GM18868 (cell line): ENCODE data around the gene LHX3.

ENCODE experiments used
- ATAC-seq: cut with Tn5 transposase; IDR thresholded peaks from one replicate; pipeline ENCODE4 v1.9.1; 2021; ENCODE audit warnings: mild to moderate bottlenecking, moderate library complexity; ENCODE audit not compliant: unreplicated experiment

LHX3 gene

DNA sequence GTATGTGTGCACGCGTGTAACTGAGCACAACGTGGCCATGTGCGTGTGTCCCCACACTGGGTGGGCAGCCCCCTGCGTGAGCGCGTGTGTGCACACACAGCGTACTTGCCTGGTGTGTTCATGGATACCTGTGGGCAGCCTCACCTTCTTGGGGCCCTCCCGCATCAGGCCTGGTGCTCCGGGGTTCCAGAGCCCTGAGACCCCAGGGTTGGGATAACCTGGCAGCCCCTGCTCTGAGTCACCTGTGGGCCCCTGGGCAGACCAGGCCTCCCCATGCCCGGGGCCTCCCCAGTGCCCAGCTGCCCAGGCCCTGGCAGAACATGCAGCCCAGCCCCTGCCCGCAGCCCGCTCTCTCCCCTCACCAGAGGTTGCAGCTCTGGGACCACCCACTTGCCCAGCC lies 25.2 kb downstream of the LHX3 start:
- ATAC-seq: no peak

GRCh38 chr9:136179101-136179616 lies 25.8 kb downstream of the LHX3 start:
- ATAC-seq: no peak

- ATAC-seq: no peak
These were observed 26.2 kb downstream of the LHX3 start for GRCh38 chr9:136178773-136179075.

DNA sequence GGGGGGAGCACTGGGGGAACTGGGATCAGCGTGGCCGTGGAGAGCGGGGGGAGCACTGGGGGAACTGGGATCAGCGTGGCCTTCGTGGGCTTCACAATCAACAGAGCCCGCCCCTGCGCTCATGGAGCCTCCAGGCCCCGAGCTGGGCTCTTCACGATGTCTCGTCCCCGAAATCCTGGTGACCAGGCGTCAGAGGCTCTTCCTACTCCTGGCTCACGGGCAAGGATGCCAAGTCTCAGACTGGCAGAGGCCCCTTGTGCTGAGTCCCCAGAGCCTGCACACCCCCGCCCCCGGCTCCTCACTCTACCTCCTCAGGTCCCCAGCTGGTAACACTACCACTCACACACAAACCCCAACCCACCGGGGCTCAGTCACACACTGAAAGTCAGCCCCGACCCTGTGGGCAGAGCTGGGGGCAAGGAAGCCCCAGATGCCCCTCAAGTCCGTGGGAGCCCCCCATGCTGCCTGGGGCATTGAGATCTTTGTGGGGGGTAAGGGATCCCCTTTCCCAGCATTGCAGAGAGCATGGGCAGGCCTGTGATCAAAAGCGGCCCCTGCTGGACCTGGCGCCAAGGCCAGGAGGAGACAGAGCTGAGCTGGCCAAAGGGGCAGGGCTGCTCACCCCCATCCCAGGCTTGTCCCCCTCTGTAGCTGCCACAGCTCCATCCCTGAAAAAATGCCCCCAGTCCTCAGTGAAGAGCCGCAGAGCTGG lies 26.7 kb downstream of the LHX3 start:
- ATAC-seq: no peak

- ATAC-seq: no peak
These were observed 27.7 kb downstream of the LHX3 start for GRCh38 chr9:136177224-136177623.

DNA sequence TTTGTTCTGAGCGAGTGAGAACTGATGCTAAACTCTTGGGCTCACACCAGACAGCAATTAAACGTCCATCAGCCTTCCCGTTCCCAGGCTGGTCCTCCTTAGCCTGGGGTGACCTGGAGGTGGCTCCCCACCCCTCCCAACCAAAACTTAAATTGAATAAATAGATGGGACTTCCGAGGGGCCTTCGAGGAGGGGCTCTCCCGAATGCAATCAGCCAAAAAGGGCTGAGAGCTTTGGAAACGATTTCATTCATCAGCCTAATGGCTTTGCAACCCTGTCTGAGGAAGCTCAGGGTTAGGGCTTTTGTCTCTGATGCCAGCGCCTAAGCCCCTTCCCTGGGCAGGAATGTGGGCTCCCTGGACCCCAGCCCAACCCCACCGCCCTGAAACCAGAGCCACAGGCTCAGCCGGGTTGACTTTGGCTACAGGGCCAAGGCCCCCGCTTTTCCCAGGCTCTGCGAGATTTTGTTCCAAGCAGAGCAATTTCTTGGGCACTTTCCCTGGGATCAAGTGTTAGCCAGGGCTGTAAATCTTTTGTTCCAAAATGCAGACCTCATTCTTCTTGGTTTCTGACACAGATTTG lies 29.2 kb downstream of the LHX3 start:
- no peak for ATAC-seq

- ATAC-seq: no peak
These were observed 29.9 kb downstream of the LHX3 start for GRCh38 chr9:136174779-136175615.

DNA sequence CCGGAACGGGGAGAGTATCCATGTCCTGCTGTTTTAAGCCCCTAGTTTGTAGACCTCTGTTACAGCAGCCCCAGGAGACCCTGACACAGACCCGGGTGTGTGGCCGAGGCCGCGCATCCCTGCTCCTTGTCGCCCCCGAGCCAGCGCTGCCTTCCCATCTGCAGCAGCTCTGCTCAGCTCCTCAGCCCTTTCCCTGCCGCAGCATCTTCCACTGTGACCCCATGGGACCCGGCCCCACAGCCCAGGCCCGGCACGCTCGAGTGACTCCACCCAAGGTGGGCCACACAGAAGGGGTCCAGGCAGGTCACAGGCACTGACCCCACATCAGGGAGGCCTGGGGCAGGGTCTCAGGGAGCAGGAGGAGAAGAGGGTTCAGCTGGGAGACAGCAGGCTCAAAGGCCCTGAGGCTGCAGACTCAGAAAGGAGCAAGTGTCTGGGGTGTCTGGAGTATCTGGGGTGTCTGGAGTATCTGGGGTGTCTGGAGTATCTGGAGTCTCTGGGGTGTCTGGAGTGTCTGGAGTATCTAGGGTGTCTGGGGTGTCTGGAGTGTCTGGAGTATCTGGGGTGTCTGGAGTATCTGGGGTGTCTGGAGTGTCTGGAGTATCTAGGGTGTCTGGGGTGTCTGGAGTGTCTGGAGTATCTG lies 31.2 kb downstream of the LHX3 start:
- ATAC-seq: no peak

- no peak for ATAC-seq
These were observed 32.4 kb downstream of the LHX3 start for GRCh38 chr9:136172412-136173079.

- ATAC-seq: no peak
These were observed 33.0 kb downstream of the LHX3 start for GRCh38 chr9:136171801-136172411.

DNA sequence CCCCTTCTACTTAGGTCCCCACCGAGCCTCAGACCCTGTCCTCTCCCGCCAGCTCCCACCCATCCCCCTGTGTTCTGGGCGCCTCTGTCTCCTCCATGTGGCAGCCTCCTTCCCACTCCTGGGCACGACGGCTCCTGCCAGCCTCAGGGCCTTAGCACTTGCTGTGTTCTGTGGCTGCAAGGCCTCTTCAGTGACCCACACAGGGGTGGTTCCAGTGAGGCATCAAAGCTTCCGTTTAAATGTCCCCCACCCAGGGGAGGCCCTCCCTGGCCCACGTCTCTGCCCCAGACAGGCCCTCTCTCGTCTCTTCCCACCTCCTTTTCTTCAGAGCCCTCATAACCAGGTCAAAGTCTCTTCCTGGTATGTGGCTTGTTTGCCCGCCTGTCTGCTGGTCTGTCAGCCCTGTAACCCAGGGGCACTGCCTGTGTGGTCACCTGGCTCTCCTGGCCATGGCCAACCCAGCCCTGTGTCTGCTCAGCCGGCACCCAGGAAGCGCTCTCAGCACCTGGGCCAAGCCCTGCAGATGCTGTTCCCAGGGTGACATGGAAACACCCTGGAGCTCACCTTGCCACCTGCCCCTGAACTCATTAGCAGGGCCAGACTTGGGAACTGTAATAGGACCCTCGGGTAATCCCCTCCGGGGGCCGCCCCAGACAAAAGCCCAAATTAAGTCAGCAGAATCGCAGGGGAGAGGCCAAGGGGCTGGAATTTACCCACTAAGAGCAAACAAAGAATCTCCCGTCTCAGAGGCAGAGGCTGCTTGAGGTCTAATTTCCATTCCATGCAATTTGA lies 33.7 kb downstream of the LHX3 start:
- no peak for ATAC-seq

DNA sequence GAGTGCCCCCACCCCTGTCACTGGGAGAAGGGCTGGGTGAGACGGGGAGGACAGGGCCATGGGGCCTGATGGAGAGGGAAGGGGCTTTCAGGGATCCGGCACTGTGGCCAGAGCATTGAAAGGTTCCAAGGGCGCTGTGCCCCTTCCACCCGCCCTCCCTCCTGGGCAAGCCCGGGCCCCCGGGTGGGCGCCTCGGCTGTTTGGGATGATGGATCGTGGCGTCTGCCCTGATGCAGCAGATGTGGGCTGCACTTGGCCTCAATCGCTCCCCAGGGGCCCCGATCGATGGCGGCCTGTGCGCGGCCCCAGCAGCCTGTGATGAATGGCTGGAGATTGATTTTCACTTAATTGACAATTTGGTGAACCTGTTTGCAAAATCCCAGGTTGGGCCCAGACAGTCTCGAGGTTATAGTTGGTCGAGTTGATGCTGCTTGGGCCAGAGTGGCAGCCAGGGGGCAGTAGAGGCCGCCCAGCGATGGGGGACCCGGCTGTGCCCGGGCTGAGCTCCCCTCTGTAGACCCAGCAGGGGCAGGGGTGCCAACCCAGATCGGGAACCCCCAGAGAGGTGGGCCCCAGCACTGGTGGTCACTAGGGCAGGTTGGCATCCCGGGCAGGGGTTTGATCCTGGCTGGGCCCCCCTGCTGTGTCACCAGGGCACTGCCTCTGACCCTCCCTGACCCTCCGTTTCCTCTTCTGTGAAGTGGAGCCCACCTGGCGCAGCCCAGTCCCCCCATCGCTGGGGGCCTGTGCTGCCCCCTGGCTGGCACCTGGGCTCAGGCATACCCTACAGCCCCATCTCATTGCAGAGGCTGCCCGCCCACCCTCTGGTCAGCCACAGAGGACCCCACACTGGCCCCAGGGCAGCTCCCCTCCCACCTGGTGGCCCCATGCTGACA lies 34.7 kb downstream of the LHX3 start:
- ATAC-seq: no peak

DNA sequence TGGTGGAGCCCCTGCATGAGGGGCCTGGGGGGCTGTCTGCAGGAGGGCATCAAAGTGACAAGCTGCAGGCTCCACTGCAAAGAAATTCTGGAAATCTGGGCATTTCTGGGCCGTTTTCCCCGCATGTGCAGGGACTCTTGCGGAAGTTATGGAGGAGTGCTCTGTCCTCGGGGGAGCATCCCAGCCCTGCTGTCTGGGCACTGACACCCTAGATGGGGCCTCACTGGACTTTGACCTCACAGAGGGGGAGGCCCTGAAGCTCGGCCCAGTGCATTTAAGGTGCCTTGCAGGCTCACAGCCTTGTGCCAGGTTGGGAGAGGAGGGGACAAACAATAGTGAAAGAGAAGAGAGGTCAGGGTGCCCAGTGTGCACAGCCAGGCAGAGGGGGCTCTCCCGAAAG lies 35.4 kb downstream of the LHX3 start:
- no peak for ATAC-seq

DNA sequence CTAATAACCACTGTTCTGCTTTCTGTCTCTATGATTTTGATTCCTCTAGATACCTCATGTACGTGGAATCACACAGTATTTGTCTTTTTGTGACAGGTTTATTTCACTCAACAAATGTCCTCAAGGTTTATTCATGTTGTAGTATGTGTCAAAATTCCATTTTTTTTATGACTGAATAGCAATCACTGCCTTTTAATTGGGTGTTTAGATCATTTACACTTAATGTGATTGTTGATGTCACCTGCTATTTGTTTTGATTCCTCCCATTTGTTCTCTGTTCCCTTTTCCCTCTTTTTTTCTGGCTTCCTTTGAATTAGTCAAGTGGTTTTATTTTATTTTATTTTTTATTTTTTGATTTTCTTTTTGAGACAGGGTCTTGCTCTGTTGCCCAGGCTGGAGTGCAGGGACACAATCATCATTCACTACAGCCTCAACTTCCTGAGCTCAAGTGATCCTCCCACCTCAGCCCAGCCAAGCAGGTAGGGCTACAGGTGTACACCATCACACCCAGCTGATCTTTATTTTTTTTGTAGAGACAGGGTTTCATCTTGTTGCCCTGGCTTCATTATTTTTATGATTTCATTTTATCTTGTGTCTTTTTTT lies 41.6 kb downstream of the LHX3 start:
- no peak for ATAC-seq

DNA sequence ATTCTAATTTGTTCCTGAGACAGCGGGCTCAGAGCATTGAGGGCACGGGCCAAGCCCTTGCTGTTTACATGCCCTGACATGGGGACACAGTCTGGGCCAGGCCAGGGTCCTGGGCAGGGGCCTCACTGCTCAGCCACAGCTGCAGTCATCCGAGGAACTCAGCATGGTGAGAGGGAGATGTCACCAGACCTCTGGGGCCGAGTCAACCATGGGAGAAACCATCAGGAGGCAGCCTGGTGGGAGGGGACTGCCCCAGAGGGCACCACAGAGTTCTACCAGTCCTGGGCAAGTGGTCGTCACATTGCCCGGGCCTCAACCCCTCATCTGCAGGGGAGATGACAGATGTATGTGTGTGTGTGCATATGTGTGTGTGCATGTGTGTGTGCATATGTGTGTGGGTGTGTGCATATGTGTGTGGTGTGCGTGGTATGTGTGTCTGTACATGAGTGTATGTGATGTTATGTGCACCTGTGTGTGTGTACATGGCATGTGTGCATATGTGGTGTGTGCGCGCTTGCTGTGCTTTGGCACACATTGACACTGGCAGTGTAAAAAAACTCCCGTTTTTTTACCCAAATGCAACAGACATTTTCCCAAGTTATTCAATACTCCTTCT lies 43.8 kb downstream of the LHX3 start:
- ATAC-seq: no peak

- no peak for ATAC-seq
These were observed 44.5 kb downstream of the LHX3 start for GRCh38 chr9:136160381-136160841.

- ATAC-seq: no peak
These were observed 45.1 kb downstream of the LHX3 start for GRCh38 chr9:136159851-136160250.
